Rectal smooth muscle tissue (tissue), 1 donor: ENCODE results near the gene RAB3GAP2.
"Not testable (repeated sequence)": the region's sequence is repeated elsewhere in the genome, so short reads cannot be mapped to it uniquely, and the experiment has no call there.

ENCODE experiments used
- H3K27ac ChIP-seq: one replicate; pipeline ENCODE4 v1.7.0; 2013; ENCODE audit warnings: low read depth, low read length, inconsistent platforms
- H3K27me3 ChIP-seq: one replicate; pipeline ENCODE4 v1.7.0; 2013; ENCODE audit warnings: low read length; ENCODE audit not compliant: control insufficient read depth, insufficient read depth
- H3K36me3 ChIP-seq: one replicate; pipeline ENCODE4 v1.7.0; 2013; ENCODE audit warnings: low read length; ENCODE audit not compliant: control insufficient read depth, insufficient read depth
- H3K4me1 ChIP-seq: one replicate; pipeline ENCODE4 v1.7.0; 2013; ENCODE audit warnings: low read length; ENCODE audit not compliant: control insufficient read depth, insufficient read depth
- H3K4me3 ChIP-seq: one replicate; pipeline ENCODE4 v1.7.0; 2013; ENCODE audit warnings: low read length
- H3K9ac ChIP-seq: one replicate; pipeline ENCODE4 v1.7.0; 2013; ENCODE audit warnings: low read length

RAB3GAP2 gene

GRCh38 chr1:220251272-220251671, 21.0 kb downstream of the RAB3GAP2 start:
- no peak overlapping the region for H3K9ac ChIP-seq
- H3K27me3 ChIP-seq: no peaks in the 10 kb centered on the region
- H3K27ac ChIP-seq: no peak overlapping the region
- peaks cover 6% of the 10 kb centered on the region for H3K36me3 ChIP-seq
- H3K4me1 ChIP-seq: no peaks in the 10 kb centered on the region
- H3K4me3 ChIP-seq: no peak overlapping the region

- Histone ChIP-seq H3K4me1 (no peaks in the 10 kb centered on the region), H3K36me3 (peaks cover 6% of the 10 kb centered on the region), H3K27me3 (no peaks in the 10 kb centered on the region), H3K4me3 (no peak overlapping the region), H3K9ac (no peak overlapping the region), H3K27ac (no peak overlapping the region)
Observed at GRCh38 chr1:220250681-220251080, 21.6 kb downstream of the RAB3GAP2 start.

- H3K27ac ChIP-seq: no peak overlapping the region
- H3K9ac ChIP-seq: no peak overlapping the region
- H3K27me3 ChIP-seq: no peaks in the 10 kb centered on the region
- H3K36me3 ChIP-seq: peaks cover 6% of the 10 kb centered on the region
- no peak overlapping the region for H3K4me3 ChIP-seq
- H3K4me1 ChIP-seq: no peaks in the 10 kb centered on the region
Observed at GRCh38 chr1:220249522-220249921, 22.7 kb downstream of the RAB3GAP2 start.

- H3K36me3 ChIP-seq, H3K27ac ChIP-seq, H3K9ac ChIP-seq, H3K4me3 ChIP-seq, H3K4me1 ChIP-seq, H3K27me3 ChIP-seq: not testable (repeated sequence)
Observed at GRCh38 chr1:220248715-220249265, 23.5 kb downstream of the RAB3GAP2 start.

GRCh38 chr1:220245900-220246299, 26.4 kb downstream of the RAB3GAP2 start:
- not testable (repeated sequence) for H3K4me1 ChIP-seq, H3K4me3 ChIP-seq, H3K36me3 ChIP-seq

GRCh38 chr1:220243947-220244346, 28.3 kb downstream of the RAB3GAP2 start:
- Histone ChIP-seq H3K4me3 (no peak overlapping the region), H3K9ac (no peak overlapping the region), H3K36me3 (no peaks in the 10 kb centered on the region), H3K4me1 (no peaks in the 10 kb centered on the region), H3K27me3 (no peaks in the 10 kb centered on the region), H3K27ac (no peak overlapping the region)

More at GRCh38 chr1:220245900-220246299, 26.4 kb downstream of the RAB3GAP2 start:
- not testable (repeated sequence) for H3K9ac ChIP-seq, H3K27ac ChIP-seq, H3K27me3 ChIP-seq

GRCh38 chr1:220241072-220241663, 31.1 kb downstream of the RAB3GAP2 start:
- Histone ChIP-seq H3K27ac (no peak overlapping the region), H3K4me1 (no peaks in the 10 kb centered on the region), H3K27me3 (no peaks in the 10 kb centered on the region), H3K4me3 (no peak overlapping the region), H3K9ac (no peak overlapping the region), H3K36me3 (no peaks in the 10 kb centered on the region)

GRCh38 chr1:220239966-220240365, 32.3 kb downstream of the RAB3GAP2 start:
- Histone ChIP-seq H3K27me3 (no peaks in the 10 kb centered on the region), H3K27ac (no peak overlapping the region), H3K9ac (no peak overlapping the region), H3K4me1 (no peaks in the 10 kb centered on the region), H3K4me3 (no peak overlapping the region), H3K36me3 (no peaks in the 10 kb centered on the region)

GRCh38 chr1:220239213-220239612, 33.0 kb downstream of the RAB3GAP2 start:
- no peaks in the 10 kb centered on the region for H3K4me1 ChIP-seq
- H3K27ac ChIP-seq: no peak overlapping the region
- no peaks in the 10 kb centered on the region for H3K27me3 ChIP-seq
- H3K9ac ChIP-seq: no peak overlapping the region
- H3K36me3 ChIP-seq: no peaks in the 10 kb centered on the region
- no peak overlapping the region for H3K4me3 ChIP-seq

- not testable (repeated sequence) for H3K4me1 ChIP-seq, H3K27ac ChIP-seq, H3K4me3 ChIP-seq, H3K9ac ChIP-seq, H3K36me3 ChIP-seq, H3K27me3 ChIP-seq
Observed at GRCh38 chr1:220236278-220236677, 36.0 kb downstream of the RAB3GAP2 start.

- Histone ChIP-seq H3K4me1 (no peaks in the 10 kb centered on the region), H3K27me3 (no peaks in the 10 kb centered on the region), H3K4me3 (no peak overlapping the region), H3K27ac (no peak overlapping the region), H3K36me3 (peaks cover 4% of the 10 kb centered on the region), H3K9ac (no peak overlapping the region)
Observed at GRCh38 chr1:220235462-220235861, 36.8 kb downstream of the RAB3GAP2 start.

GRCh38 chr1:220233927-220234326, 38.3 kb downstream of the RAB3GAP2 start:
- no peaks in the 10 kb centered on the region for H3K27me3 ChIP-seq
- H3K9ac ChIP-seq: no peak overlapping the region
- peaks cover 2% of the 10 kb centered on the region for H3K4me1 ChIP-seq
- no peak overlapping the region for H3K27ac ChIP-seq
- peaks cover 4% of the 10 kb centered on the region for H3K36me3 ChIP-seq
- no peak overlapping the region for H3K4me3 ChIP-seq

- no peaks in the 10 kb centered on the region for H3K27me3 ChIP-seq
- no peak overlapping the region for H3K27ac ChIP-seq
- H3K4me3 ChIP-seq: no peak overlapping the region
- peaks cover 4% of the 10 kb centered on the region for H3K36me3 ChIP-seq
- H3K4me1 ChIP-seq: peaks cover 3% of the 10 kb centered on the region
- H3K9ac ChIP-seq: no peak overlapping the region
Observed at GRCh38 chr1:220229771-220230170, 42.5 kb downstream of the RAB3GAP2 start.
